Large intestine (tissue), 3 donors: ENCODE data around the gene SLC35E2B. TPM values are rescaled to one million over a fixed set of nuclear protein-coding genes. Genes with fewer than 3 reads are reported as not detected.
"Not testable (repeated sequence)": the region's sequence is repeated elsewhere in the genome, so short reads cannot be mapped to it uniquely, and the experiment has no call there.

Experiments used
- DNase-seq, 2 donors: peaks; one replicate each; pipeline versions ENCODE4 v3.0.0 to v3.0.0-alpha.2; 2013
- H3K27ac ChIP-seq: one replicate; pipeline ENCODE4 v1.5.1; 2013; ENCODE audit warnings: low read length
- H3K27me3 ChIP-seq: 2 replicates; pipeline ENCODE4 v1.6.1; 2013; ENCODE audit warnings: low read length; ENCODE audit not compliant: control insufficient read depth, insufficient read depth
- H3K36me3 ChIP-seq: 2 replicates; pipeline ENCODE4 v1.6.1; 2013; ENCODE audit warnings: low read length; ENCODE audit not compliant: control insufficient read depth, insufficient read depth
- H3K4me1 ChIP-seq: one replicate; pipeline ENCODE4 v1.6.1; 2013; ENCODE audit warnings: low read length; ENCODE audit not compliant: control insufficient read depth, insufficient read depth
- H3K4me3 ChIP-seq: one replicate; pipeline ENCODE4 v1.5.1; 2013; ENCODE audit warnings: low read length
- H3K9me3 ChIP-seq: one replicate; pipeline ENCODE4 v1.6.1; 2013; ENCODE audit warnings: mild to moderate bottlenecking, low read depth, low read length, moderate library complexity; ENCODE audit not compliant: control insufficient read depth
- WGBS: methylation state at CpG from one replicate; pipeline ENCODE4 v1.1.5; 2013; ENCODE audit warnings: low lambda C conversion rate; ENCODE audit not compliant: insufficient coverage; 5-methylcytosine and 5-hydroxymethylcytosine counted together
- polyA plus RNA-seq: library from polyadenylated mRNA; unstranded; fragments of 120-200 nt; gene quantifications from one replicate; pipeline ENCODE4 v1.2.1, GENCODE V29; 2013

Gene SLC35E2B
- polyA plus RNA-seq, 1 donor, result 44.3 TPM

DNA sequence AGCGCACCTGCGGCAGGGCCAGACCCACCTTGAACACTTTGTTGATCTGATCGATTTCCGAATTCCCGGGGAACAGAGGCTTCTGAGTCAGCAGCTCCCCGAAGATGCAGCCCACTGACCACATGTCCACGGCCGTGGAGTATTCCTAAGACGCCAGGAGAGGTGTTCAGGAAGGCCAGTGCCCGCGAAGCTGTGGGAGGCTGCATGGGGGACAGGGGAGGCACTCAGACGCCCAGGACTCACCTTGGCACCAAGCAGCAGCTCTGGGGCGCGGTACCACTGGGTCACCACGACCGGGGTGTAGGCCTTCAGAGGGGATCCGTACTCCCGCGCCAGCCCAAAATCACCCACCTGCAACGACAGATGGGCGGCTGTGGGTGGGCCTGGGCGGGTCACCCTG lies 11.2 kb upstream of the SLC35E2B start:
- H3K9me3 ChIP-seq, result no peaks in the 10 kb centered on the region
- H3K27me3 ChIP-seq, result no peaks in the 10 kb centered on the region
- DNase-seq, result no peak
- no peaks in the 10 kb centered on the region for H3K4me1 ChIP-seq
- H3K36me3 ChIP-seq, result peaks cover 15% of the 10 kb centered on the region
- H3K4me3 ChIP-seq, result no peak overlapping the region
- no peak overlapping the region for H3K27ac ChIP-seq
- WGBS, result no CpG with 5 or more reads among the region's 22 CpGs

DNA sequence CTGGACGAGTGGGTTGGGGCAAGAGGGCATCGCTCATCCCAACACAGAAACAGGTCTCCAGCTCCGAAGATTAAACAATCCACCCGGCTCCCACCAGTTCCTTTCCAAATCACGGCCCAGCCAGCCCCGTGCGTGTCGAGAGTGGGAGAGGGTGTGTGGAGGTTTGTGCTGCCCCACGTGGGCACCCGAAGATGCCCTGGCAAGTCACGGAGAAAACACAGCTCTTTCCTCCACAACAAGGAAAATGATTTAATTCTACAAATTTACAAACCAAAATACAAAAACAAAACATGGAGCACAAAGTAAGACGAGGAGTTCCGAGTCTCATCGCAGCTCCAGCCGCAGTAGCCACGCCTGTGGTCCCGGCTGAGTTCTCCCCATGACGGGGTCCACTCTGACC lies 9.9 kb upstream of the SLC35E2B start:
- H3K9me3 ChIP-seq, H3K27ac ChIP-seq, H3K27me3 ChIP-seq, DNase-seq, H3K4me1 ChIP-seq, H3K4me3 ChIP-seq: not testable (repeated sequence)
- WGBS, result no CpG with 5 or more reads among the region's 18 CpGs
- H3K36me3 ChIP-seq, result peaks cover 15% of the 10 kb centered on the region

DNA sequence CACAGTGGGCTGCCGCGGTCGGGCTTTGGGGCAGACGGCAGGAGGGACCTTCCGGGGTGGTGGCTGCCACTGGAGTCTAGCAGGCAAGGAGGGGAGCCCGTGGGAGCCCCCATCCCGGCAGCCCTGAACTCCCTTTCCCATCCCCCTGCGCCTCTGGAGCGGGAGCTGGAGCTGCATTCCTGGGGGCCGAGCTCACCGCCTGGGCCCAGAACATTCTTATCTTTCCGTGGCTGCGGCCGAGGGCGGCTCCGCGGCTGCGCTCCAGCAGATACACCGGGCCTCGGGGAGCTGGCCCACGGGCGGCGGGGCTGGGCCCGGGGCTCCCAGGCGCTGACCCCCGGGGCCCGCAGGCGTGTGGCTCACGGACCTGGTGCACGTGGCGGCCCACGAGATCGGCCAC lies 8.0 kb upstream of the SLC35E2B start:
- not testable (repeated sequence) for H3K9me3 ChIP-seq, H3K36me3 ChIP-seq, DNase-seq, H3K4me1 ChIP-seq, H3K4me3 ChIP-seq, H3K27ac ChIP-seq, H3K27me3 ChIP-seq
- WGBS, result no CpG with 5 or more reads among the region's 33 CpGs

DNA sequence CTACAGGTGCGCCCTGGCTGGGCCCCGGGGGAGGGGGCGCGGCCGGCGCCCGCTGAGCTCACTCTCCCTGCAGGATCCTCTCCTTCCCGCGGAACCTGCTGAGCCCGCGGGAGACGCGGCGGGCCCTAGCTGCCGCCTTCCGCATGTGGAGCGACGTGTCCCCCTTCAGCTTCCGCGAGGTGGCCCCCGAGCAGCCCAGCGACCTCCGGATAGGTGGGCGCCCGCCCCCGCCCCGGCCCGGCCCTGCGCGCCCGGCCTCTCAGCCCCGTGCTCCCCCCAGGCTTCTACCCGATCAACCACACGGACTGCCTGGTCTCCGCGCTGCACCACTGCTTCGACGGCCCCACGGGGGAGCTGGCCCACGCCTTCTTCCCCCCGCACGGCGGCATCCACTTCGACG lies 7.5 kb upstream of the SLC35E2B start:
- not testable (repeated sequence) for H3K4me3 ChIP-seq, H3K9me3 ChIP-seq, H3K27ac ChIP-seq, H3K27me3 ChIP-seq, DNase-seq, H3K36me3 ChIP-seq, H3K4me1 ChIP-seq
- no CpG with 5 or more reads among the region's 45 CpGs for WGBS

DNA sequence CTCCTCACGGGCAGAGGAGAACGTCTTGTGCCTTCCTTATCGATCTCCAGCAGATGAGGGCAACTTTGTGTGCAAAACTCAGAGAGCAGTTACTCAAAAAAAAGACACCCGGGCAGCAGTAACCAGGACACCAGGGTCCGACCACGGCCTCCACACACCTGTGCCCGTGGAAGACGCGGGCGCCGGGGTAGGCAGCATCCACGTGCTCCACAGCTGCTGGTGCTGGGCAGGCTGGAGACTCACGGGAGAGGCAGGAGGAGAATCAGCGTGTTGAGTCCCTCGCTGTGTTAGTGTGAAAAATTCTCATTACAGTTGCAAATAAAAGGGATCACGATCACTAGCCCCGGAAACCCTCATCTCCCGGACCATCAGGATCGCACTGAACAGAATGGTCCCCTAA lies 6.5 kb upstream of the SLC35E2B start:
- not testable (repeated sequence) for H3K36me3 ChIP-seq, H3K9me3 ChIP-seq, H3K27me3 ChIP-seq, H3K27ac ChIP-seq, DNase-seq, H3K4me1 ChIP-seq, H3K4me3 ChIP-seq
- no CpG with 5 or more reads among the region's 19 CpGs for WGBS

DNA sequence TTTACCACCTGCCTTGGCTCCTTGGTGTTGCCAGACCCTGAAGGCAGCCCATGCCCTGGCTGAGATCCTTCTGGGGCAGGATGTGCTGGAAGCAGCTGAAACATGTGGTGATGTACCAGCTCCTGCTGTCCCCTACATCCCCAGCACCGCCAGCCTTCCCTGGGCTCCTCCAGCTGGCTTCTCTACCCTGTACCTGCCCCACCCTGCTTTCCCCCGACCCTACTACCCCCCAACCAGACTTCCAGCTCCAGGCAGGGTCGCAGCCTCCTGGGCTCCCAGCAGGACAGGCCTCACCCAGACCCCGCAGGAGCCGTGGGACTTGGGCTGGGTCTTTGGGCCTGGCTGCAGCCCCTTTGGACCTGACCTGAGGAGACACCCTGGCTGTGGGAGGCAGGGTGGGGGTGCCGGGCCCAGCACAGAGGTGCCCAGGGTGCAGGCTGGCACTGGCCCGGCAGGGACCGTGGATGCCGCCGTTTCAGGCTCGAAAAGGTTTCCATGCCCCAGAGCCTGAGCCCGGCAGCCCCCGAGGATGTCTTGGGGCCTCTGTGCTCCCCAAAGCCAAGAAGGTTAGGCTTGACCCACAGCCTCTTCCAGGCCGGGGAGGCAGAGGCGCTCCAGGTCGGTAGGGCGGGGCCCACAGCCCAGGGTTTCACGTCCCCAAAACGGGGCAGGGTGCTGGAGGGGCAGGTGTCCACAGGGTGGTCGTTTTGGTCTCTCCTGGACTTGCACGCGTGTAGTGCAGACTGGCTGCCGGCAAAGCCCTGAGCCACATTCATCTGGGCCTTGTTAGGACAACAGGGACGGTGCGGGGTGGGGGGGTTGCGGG lies 5.0 kb upstream of the SLC35E2B start:
- DNase-seq, H3K4me3 ChIP-seq, H3K27ac ChIP-seq, H3K36me3 ChIP-seq, H3K9me3 ChIP-seq, H3K4me1 ChIP-seq, H3K27me3 ChIP-seq: not testable (repeated sequence)
- no CpG with 5 or more reads among the region's 26 CpGs for WGBS

DNA sequence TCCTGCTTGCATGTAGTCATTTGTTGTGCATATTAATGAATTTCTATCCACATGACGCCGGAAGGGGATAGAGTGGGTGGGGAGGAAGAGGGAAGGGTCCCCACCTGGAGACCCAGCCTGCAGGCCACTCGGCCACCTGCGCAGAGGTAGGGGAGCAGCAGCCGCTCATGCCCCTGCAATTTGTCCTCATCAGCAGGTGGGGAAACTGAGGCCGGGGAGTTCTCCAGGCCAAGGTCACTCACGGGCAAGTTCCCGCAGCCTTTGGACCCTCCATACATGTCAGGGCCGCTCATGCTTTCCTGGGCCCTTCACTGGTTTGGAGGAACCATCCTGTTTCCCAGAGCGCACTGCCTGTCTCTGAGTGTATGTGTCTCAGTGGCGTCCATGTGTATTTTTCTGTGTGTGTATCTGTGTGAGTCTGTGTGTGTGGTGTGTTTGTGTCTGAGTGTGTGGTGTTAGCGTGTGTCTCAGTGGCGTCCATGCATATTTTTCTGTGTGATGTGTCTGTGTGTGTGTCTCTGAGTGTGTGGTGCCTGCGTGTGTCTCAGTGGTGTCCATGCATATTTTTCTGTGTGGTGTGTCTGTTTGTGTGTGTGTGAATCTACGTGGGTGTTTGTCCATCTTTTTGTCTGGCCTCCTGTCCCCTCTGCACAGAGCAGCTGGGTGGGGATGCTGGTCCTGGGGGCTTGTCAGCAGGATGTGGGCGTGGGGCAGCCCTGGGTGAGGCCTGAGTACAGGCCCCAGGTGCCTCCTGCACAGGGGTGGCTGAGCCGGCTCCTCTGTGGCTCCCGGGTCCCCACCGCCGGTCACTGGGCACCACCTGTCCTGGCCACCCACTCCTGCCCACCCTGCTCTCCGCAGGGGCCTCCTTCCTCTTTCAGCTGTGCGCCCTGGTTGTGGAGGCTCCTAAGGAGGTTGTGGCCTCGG lies 4.1 kb upstream of the SLC35E2B start:
- DNase-seq, H3K27ac ChIP-seq, H3K36me3 ChIP-seq, H3K4me3 ChIP-seq, H3K27me3 ChIP-seq, H3K9me3 ChIP-seq, H3K4me1 ChIP-seq: not testable (repeated sequence)
- WGBS, result no CpG with 5 or more reads among the region's 23 CpGs

DNA sequence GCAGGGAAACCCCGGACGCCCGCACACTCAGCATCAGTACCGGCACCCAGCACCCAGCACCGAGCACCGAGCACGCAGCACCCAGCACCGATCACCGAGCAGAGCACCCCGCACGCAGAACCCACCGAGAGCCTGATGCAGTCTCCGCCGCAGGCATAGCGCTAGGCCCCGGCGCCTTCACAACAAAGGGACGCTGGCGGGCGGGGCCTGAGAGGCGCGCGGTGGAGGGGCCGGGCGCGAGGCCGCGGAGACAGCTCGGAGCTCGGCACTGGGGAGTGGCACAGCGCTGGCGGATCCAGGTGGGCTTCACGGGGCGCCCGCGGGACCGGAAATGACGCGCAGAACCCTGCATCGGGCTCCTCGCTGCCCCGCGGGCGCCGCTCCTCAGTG lies 276 bp downstream of the SLC35E2B start:
- not testable (repeated sequence) for H3K9me3 ChIP-seq, H3K27me3 ChIP-seq, H3K36me3 ChIP-seq, H3K4me1 ChIP-seq
- Histone ChIP-seq H3K4me3 (peak overlapping the region; percentile 65), H3K27ac (peak overlapping the region; percentile 92)
- no CpG with 5 or more reads among the region's 45 CpGs for WGBS
- peak; percentile 30 to 51 for DNase-seq

DNA sequence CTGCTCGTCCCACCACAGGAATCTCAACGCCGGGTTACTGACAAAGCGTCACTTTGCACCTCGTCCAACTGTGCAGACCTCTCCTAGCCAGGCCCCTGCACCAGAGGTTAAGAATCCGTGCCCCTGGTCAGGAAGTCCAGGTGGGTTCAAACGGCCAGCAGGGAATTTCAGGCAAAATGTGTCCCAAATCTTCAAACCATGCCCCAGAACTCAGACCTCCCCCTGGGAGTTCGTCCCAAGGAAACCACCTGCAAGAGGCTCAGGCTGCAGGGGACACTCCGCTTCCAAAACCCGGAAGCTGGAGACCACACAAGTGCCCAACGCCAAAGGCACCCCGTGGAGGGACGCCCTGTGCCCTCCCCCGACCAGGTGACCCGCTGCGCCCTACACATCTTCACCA lies 1.2 kb downstream of the SLC35E2B start:
- DNase-seq, H3K27me3 ChIP-seq, H3K27ac ChIP-seq, H3K4me1 ChIP-seq, H3K36me3 ChIP-seq, H3K9me3 ChIP-seq: not testable (repeated sequence)
- H3K4me3 ChIP-seq, result peak overlapping the region; percentile 21
- no CpG with 5 or more reads among the region's 16 CpGs for WGBS

DNA sequence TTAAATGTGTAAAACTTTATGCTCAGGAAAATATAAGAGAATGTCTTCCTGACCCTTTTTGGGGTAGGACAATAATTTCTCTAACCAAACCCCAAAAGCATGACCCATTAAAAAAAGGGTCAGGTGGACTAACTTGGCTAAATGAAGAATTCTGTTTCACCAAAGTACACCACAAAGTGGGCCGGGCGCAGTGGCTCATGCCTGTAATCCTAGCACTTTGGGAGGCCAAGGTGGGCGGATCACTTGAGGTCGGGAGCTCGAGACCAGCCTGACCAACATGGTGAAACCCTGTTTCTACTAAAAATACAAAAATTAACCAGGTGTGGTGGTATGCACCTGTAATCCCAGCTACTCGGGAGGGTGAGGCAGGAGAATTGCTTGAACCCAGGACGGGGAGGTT lies 3.1 kb downstream of the SLC35E2B start:
- H3K27ac ChIP-seq, H3K4me3 ChIP-seq, H3K4me1 ChIP-seq, H3K36me3 ChIP-seq, DNase-seq, H3K9me3 ChIP-seq, H3K27me3 ChIP-seq: not testable (repeated sequence)
- WGBS, result no CpG with 5 or more reads among the region's 7 CpGs
